ENCODE measurements around the gene ADAMTS12.

DNA sequence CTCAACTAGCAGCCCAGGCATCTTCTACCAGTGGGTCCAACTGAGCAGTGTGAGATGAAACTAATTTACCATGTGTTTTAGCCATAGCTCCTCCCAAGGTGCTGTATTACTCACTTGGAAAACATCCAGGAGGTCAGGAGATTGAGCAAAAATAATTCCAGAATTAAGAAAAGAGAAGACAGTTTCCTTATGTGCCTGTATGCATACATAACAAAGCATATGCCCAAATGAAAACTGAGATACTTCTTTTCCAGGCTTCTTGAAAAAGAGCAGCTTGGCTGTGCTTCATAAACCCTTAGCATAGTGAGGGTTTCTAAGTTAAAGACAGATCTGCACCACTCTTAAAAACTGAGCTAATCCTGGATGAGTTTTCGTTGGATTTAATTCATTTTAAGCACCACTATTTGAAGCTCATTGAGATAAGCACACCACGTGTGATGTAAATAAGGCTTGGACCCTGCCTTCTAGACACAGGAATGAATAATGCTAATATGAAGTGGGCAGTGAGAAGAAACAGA lies 119.4 kb downstream of the ADAMTS12 start:
- TF ChIP-seq, protein P1, sequence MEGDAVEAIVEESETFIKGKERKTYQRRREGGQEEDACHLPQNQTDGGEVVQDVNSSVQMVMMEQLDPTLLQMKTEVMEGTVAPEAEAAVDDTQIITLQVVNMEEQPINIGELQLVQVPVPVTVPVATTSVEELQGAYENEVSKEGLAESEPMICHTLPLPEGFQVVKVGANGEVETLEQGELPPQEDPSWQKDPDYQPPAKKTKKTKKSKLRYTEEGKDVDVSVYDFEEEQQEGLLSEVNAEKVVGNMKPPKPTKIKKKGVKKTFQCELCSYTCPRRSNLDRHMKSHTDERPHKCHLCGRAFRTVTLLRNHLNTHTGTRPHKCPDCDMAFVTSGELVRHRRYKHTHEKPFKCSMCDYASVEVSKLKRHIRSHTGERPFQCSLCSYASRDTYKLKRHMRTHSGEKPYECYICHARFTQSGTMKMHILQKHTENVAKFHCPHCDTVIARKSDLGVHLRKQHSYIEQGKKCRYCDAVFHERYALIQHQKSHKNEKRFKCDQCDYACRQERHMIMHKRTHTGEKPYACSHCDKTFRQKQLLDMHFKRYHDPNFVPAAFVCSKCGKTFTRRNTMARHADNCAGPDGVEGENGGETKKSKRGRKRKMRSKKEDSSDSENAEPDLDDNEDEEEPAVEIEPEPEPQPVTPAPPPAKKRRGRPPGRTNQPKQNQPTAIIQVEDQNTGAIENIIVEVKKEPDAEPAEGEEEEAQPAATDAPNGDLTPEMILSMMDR (IDR thresholded peaks at IDR 0.05), result no peak
- TF ChIP-seq POLR2A (IDR thresholded peaks at IDR 0.05) (no peak), POLR2AphosphoS5 (IDR thresholded peaks at IDR 0.05) (no peak)
